Astrocyte (in vitro differentiated cells and primary cell): ENCODE data around the gene PDZD2. TPM values are rescaled to one million over a fixed set of nuclear protein-coding genes. Genes with fewer than 3 reads are reported as not detected.

Experiments
- DNase-seq: peaks from one replicate; pipeline ENCODE4 v3.0.0-alpha.2; 2010; ENCODE audit warnings: low read depth
- FAIRE-seq: peaks from 2 replicates; lab custom pipeline; 2011; peaks lifted over from hg19 to GRCh38; lab: Jason Lieb, UNC
- H2AFZ ChIP-seq: 2 replicates; pipeline ENCODE4 v1.6.0; 2012; ENCODE audit warnings: low read depth, low read length, inconsistent platforms
- H3K27ac ChIP-seq: 2 replicates; pipeline ENCODE4 v1.5.1; 2011; ENCODE audit warnings: low read depth, low read length, inconsistent platforms
- H3K27me3 ChIP-seq: 2 replicates; pipeline ENCODE4 v1.6.0; 2011; ENCODE audit warnings: low read length, inconsistent platforms; ENCODE audit not compliant: insufficient read depth
- H3K36me3 ChIP-seq: 2 replicates; pipeline ENCODE4 v1.5.1; 2011; ENCODE audit warnings: low read length, inconsistent platforms; ENCODE audit not compliant: insufficient read depth
- H3K4me1 ChIP-seq: 2 replicates; pipeline ENCODE4 v1.5.1; 2011; ENCODE audit warnings: low read length, inconsistent platforms; ENCODE audit not compliant: insufficient read depth
- H3K4me2 ChIP-seq: 2 replicates; pipeline ENCODE4 v1.6.0; 2012; ENCODE audit warnings: low read length, inconsistent platforms
- H3K4me3 ChIP-seq: 2 replicates; pipeline ENCODE4 v1.5.1; 2011; ENCODE audit warnings: low read depth, mild to moderate bottlenecking, low read length, inconsistent platforms; ENCODE audit not compliant: insufficient read depth
- H3K79me2 ChIP-seq: 2 replicates; pipeline ENCODE4 v1.6.0; 2012; ENCODE audit warnings: mild to moderate bottlenecking, low read length, inconsistent platforms; ENCODE audit not compliant: insufficient read depth
- H3K9ac ChIP-seq: 2 replicates; pipeline ENCODE4 v1.6.0; 2012; ENCODE audit warnings: mild to moderate bottlenecking, low read length, inconsistent platforms
- H3K9me3 ChIP-seq: 2 replicates; pipeline ENCODE4 v1.5.1; 2012; ENCODE audit warnings: low read depth, mild to moderate bottlenecking, low read length, inconsistent platforms; ENCODE audit not compliant: insufficient read depth
- H4K20me1 ChIP-seq: 2 replicates; pipeline ENCODE4 v1.6.0; 2012; ENCODE audit warnings: low read length, inconsistent platforms; ENCODE audit not compliant: insufficient read depth
- H3K27ac Mint-ChIP-seq: one replicate; pipeline ENCODE4 v1.8.0; 2021; ENCODE audit warnings: mild to moderate bottlenecking, mixed read lengths; ENCODE audit not compliant: unreplicated experiment
- H3K27me3 Mint-ChIP-seq: one replicate; pipeline ENCODE4 v1.8.0; 2021; ENCODE audit warnings: low read depth, mixed read lengths; ENCODE audit not compliant: unreplicated experiment
- H3K36me3 Mint-ChIP-seq: one replicate; pipeline ENCODE4 v1.8.0; 2021; ENCODE audit warnings: low read depth, mixed read lengths; ENCODE audit not compliant: unreplicated experiment
- H3K4me1 Mint-ChIP-seq: one replicate; pipeline ENCODE4 v1.8.0; 2021; ENCODE audit warnings: low read depth, mixed read lengths; ENCODE audit not compliant: unreplicated experiment
- H3K4me3 Mint-ChIP-seq: one replicate; pipeline ENCODE4 v1.8.0; 2021; ENCODE audit warnings: mild to moderate bottlenecking, moderate library complexity, mixed read lengths; ENCODE audit not compliant: unreplicated experiment
- H3K9me3 Mint-ChIP-seq: one replicate; pipeline ENCODE4 v1.8.0; 2021; ENCODE audit warnings: mild to moderate bottlenecking, mixed read lengths; ENCODE audit not compliant: unreplicated experiment
- CTCF ChIP-seq: IDR thresholded peaks from 2 replicates; pipeline ENCODE4 v1.5.1; 2011; ENCODE audit warnings: low read depth, mild to moderate bottlenecking, inconsistent platforms, low read length, moderate library complexity; ENCODE audit not compliant: insufficient read depth
- EZH2 ChIP-seq: IDR thresholded peaks from 2 replicates; pipeline ENCODE4 v1.6.1; 2012; ENCODE audit warnings: mild to moderate bottlenecking, low read length, inconsistent platforms; ENCODE audit not compliant: insufficient read depth
- total RNA-seq: library from RNA; stranded (reverse); gene quantifications from 2 replicates; pipeline ENCODE4 v1.2.1, GENCODE V29; 2021

Gene PDZD2
- total RNA-seq, 1 donor from 2014 or later, result 10.3 TPM

GRCh38 chr5:31976169-31976568 lies 337.2 kb downstream of the PDZD2 start:
- no peak for FAIRE-seq
- H3K27ac Mint-ChIP-seq, result no peak overlapping the region

GRCh38 chr5:31981361-31981945 lies 342.5 kb downstream of the PDZD2 start:
- H3K27ac ChIP-seq, result no peak overlapping the region
- H3K27me3 Mint-ChIP-seq, result no peaks in the 10 kb centered on the region
- no peaks in the 10 kb centered on the region for H3K4me1 Mint-ChIP-seq
- no peaks in the 10 kb centered on the region for H3K27me3 ChIP-seq
- H2AFZ ChIP-seq, result no peak overlapping the region
- H3K4me1 ChIP-seq, result peaks cover 3% of the 10 kb centered on the region
- no peak overlapping the region for H3K4me3 ChIP-seq
- H3K4me3 Mint-ChIP-seq, result no peak overlapping the region
- H3K9me3 Mint-ChIP-seq, result peaks cover 1% of the 10 kb centered on the region
- DNase-seq (no peak), FAIRE-seq (no peak)
- H4K20me1 ChIP-seq, result no peaks in the 10 kb centered on the region
- H3K27ac Mint-ChIP-seq, result no peak overlapping the region
- no peaks in the 10 kb centered on the region for H3K36me3 ChIP-seq
- TF ChIP-seq EZH2, result no peak
- TF ChIP-seq CTCF, result no peak
- no peak overlapping the region for H3K4me2 ChIP-seq
- H3K36me3 Mint-ChIP-seq, result peaks cover 6% of the 10 kb centered on the region
- H3K9ac ChIP-seq, result no peak overlapping the region
- H3K9me3 ChIP-seq, result no peaks in the 10 kb centered on the region
- H3K79me2 ChIP-seq, result no peaks in the 10 kb centered on the region

More at GRCh38 chr5:31976169-31976568, 337.2 kb downstream of the PDZD2 start:
- no peaks in the 10 kb centered on the region for H3K79me2 ChIP-seq
- peaks cover 3% of the 10 kb centered on the region for H3K36me3 Mint-ChIP-seq
- DNase-seq, result no peak
- H3K4me2 ChIP-seq, result no peak overlapping the region
- no peak overlapping the region for H3K27ac ChIP-seq
- H3K9ac ChIP-seq, result no peak overlapping the region
- H3K9me3 ChIP-seq, result no peaks in the 10 kb centered on the region
- TF ChIP-seq CTCF (no peak), EZH2 (no peak)
- H3K36me3 ChIP-seq, result no peaks in the 10 kb centered on the region
- no peak overlapping the region for H3K4me3 ChIP-seq
- no peaks in the 10 kb centered on the region for H4K20me1 ChIP-seq
- H3K4me3 Mint-ChIP-seq, result no peak overlapping the region
- H3K9me3 Mint-ChIP-seq, result no peaks in the 10 kb centered on the region
- H3K4me1 ChIP-seq, result no peaks in the 10 kb centered on the region
- no peaks in the 10 kb centered on the region for H3K4me1 Mint-ChIP-seq
- H3K27me3 ChIP-seq, result peaks cover 3% of the 10 kb centered on the region
- H3K27me3 Mint-ChIP-seq, result no peaks in the 10 kb centered on the region
- H2AFZ ChIP-seq, result no peak overlapping the region

DNA sequence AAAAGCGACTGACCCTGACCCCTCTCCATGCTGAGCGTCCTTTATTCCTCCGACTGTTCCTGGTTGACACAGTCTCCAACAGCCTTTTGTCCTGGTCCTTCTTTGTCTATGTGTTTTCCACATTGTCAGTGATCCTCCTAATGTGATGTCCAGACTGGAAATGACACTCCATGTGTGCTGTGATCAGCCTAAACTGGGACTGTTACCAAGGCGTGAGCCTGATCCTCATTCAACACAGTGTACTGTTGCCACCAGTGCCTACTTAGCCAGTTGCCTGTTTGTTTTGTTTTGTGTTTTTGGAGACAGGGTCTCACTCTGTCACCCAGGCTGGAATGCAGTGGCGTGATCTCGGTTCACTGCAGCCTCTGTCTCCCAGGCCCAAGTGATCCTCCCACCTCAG lies 343.1 kb downstream of the PDZD2 start:
- no peaks in the 10 kb centered on the region for H3K79me2 ChIP-seq
- no peak overlapping the region for H3K4me3 ChIP-seq
- peaks cover 6% of the 10 kb centered on the region for H3K36me3 Mint-ChIP-seq
- no peak overlapping the region for H3K27ac Mint-ChIP-seq
- H3K4me2 ChIP-seq, result no peak overlapping the region
- no peaks in the 10 kb centered on the region for H3K36me3 ChIP-seq
- TF ChIP-seq CTCF (no peak), EZH2 (no peak)
- no peak overlapping the region for H3K9ac ChIP-seq
- H3K4me1 Mint-ChIP-seq, result no peaks in the 10 kb centered on the region
- FAIRE-seq (no peak), DNase-seq (no peak)
- H4K20me1 ChIP-seq, result no peaks in the 10 kb centered on the region
- H3K27ac ChIP-seq, result no peak overlapping the region
- peaks cover 1% of the 10 kb centered on the region for H3K9me3 Mint-ChIP-seq
- no peak overlapping the region for H2AFZ ChIP-seq
- no peak overlapping the region for H3K4me3 Mint-ChIP-seq
- peaks cover 3% of the 10 kb centered on the region for H3K4me1 ChIP-seq
- no peaks in the 10 kb centered on the region for H3K27me3 Mint-ChIP-seq
- no peaks in the 10 kb centered on the region for H3K27me3 ChIP-seq
- H3K9me3 ChIP-seq, result no peaks in the 10 kb centered on the region
